ENCODE results near the gene TAF1B. TPM values are rescaled to one million over a fixed set of nuclear protein-coding genes. Genes with fewer than 3 reads are reported as not detected.

Gene TAF1B
- 27.7 TPM for total RNA-seq
- polyA plus RNA-seq (ENCODE audit: insufficient read depth, low read depth, low replicate concordance), result 8.8 TPM
- long read RNA-seq, donor 1, partial matches to known transcripts, result 0 of 1 reads
- long read RNA-seq, donor 1, other reads (novel, unspliced or antisense), result 0 of 1 reads
- long read RNA-seq, donor 2, result 0 reads
- long read RNA-seq, donor 3, partial matches to known transcripts, result 0 of 1 reads
- long read RNA-seq, donor 3, other reads (novel, unspliced or antisense), result 0 of 1 reads
- long read RNA-seq, donor 4, result 0 reads
- long read RNA-seq, donor 5, result 0 reads
- long read RNA-seq, donor 6, partial matches to known transcripts, result 0 of 2 reads
- long read RNA-seq, donor 6, other reads (novel, unspliced or antisense), result 0 of 2 reads
- long read RNA-seq, donor 7, transcript TAF1B-201 (15 exons, 2,387 nt), result major isoform, 12 of 21 reads
- long read RNA-seq, donor 7, partial matches to known transcripts, result 3 of 21 reads
- long read RNA-seq, donor 7, other reads (novel, unspliced or antisense), result 5 of 21 reads
- long read RNA-seq, donor 8, partial matches to known transcripts, result 0 of 1 reads
- long read RNA-seq, donor 8, other reads (novel, unspliced or antisense), result 0 of 1 reads
- long read RNA-seq, donor 9, partial matches to known transcripts, result 0 of 1 reads
- long read RNA-seq, donor 9, other reads (novel, unspliced or antisense), result 0 of 1 reads
- long read RNA-seq, donor 10, transcript TAF1B-201 (15 exons, 2,387 nt), result major isoform, 5 of 7 reads
- long read RNA-seq, donor 10, partial matches to known transcripts, result 0 of 7 reads
- long read RNA-seq, donor 10, other reads (novel, unspliced or antisense), result 0 of 7 reads

DNA sequence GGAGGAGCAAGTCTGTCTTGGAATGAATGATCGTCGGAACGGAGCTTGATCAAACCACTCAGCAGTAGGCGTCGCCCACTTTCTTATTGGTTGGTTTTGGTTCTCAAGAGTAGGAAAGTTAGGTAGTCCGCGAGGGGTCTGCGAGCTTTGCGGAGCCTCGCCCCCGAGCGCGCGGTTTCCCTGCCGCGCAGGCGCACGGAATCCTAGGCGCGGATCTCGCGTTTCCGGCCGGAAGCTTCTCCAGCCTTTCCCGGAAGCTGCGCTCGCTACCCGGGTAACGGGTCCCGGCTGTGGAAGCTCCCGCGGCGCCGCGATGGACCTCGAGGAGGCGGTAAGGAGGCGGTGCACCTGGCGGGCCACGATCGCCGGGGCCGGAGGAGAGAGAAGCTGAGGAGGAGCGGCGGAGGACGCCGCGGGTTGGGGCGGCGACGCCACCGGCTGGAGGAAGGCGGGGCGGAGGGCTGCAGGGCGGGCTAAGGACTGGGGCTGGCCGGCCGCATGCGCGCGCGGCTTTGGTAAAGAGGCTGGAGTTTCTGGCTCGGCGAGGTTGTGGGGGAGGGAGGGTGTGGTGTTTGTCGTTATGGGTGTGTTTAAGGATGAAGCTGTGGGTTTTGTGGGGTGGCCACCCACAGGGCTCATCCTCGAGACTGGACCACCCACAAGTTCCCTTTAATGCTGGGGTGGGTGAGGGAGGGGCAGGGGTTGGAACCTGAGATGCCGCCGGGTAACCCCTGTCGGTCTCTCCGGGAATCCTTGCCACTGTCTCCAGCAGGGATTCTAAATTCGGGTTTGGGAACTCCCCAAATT lies at the start of gene TAF1B:
Gene TAF1B, plus strand, starts transcription at position 246 of the 807 bp plus-strand sequence. Its CDS starts 68 bp downstream, at position 314.
- Histone ChIP-seq H3K36me3 (ENCODE audit: control insufficient read depth in 2 of 3, insufficient read depth in 3 of 3, low read length in 3 of 3) (peaks cover 2 to 7% (median 3%) of the 10 kb centered on the region in 3 donors), H3K9me3 (ENCODE audit: control insufficient read depth in 2 of 3, insufficient read depth in 1 of 3, low read length in 3 of 3) (no peaks in the 10 kb centered on the region), H3K27me3 (ENCODE audit: control insufficient read depth, insufficient read depth, low read length) (no peaks in the 10 kb centered on the region), H3K4me1 (ENCODE audit: control insufficient read depth in 2 of 3, insufficient read depth in 2 of 3, low read depth in 1 of 3, low read length in 3 of 3) (peaks cover 3 to 11% (median 7%) of the 10 kb centered on the region in 3 donors), H3K4me3 (ENCODE audit: low read length in 3 of 3) (peak within 1 kb of the TSS; percentile 72 to 95 (median 85)), H3K9ac (ENCODE audit: low read length in 3 of 3) (peak within 1 kb of the TSS; percentile 65 to 92 (median 82)), H3K27ac (ENCODE audit: low read depth in 2 of 2, low read length in 2 of 2) (peak within 1 kb of the TSS; percentile 87 to 91)
- intact Hi-C loops (cut with DNase I), result no loop called here
- DNase-seq (peak; percentile 94 to 98 (median 96)), FAIRE-seq (no peak)
- TF ChIP-seq, protein P1, sequence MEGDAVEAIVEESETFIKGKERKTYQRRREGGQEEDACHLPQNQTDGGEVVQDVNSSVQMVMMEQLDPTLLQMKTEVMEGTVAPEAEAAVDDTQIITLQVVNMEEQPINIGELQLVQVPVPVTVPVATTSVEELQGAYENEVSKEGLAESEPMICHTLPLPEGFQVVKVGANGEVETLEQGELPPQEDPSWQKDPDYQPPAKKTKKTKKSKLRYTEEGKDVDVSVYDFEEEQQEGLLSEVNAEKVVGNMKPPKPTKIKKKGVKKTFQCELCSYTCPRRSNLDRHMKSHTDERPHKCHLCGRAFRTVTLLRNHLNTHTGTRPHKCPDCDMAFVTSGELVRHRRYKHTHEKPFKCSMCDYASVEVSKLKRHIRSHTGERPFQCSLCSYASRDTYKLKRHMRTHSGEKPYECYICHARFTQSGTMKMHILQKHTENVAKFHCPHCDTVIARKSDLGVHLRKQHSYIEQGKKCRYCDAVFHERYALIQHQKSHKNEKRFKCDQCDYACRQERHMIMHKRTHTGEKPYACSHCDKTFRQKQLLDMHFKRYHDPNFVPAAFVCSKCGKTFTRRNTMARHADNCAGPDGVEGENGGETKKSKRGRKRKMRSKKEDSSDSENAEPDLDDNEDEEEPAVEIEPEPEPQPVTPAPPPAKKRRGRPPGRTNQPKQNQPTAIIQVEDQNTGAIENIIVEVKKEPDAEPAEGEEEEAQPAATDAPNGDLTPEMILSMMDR (IDR thresholded peaks at IDR 0.05; ENCODE audit: borderline replicate concordance, extremely low read depth, insufficient read depth), result no peak

DNA sequence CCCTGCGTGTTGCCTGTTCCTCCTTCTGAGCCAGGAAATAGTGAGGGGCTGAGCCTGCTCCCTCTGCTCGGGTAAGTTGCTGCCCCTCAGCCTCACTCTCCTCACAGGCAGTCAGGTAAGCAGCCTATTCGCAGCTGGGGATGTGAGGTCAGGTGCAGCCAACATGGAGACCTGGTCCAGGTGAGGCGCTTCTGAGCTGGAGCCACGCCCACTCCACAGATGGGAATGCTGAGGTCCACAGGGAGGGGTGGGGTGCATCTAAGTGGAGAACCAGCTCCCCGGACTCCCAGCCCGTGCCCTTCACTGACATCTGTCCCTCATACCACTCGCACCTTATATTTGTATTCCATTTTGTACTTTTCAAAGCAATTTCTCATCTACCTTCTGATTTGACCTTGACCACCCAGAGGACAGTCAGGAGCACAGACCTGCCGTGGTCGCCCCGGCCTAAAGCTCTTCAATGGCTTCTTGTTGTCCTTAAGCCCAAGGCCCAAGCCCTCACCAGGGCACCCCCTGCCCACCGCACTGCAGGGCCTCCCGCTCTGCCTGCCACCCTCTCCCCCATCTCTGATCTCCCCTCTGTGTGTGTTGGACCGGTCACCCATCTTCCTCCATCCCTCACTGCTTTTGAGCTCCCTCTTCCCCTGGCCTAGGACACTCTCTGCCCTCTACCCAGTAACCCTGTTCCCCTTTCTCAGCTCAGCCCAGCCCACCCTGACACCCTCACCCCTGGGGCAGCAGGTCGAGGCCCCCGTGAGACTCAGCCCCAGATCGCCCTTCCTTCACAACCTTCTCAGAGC lies 49.2 kb upstream of the TAF1B start:
- Histone ChIP-seq H3K4me1 (ENCODE audit: control insufficient read depth in 2 of 3, insufficient read depth in 2 of 3, low read depth in 1 of 3, low read length in 3 of 3) (peaks cover 0 to 6% (median 5%) of the 10 kb centered on the region in 3 donors), H3K9me3 (ENCODE audit: control insufficient read depth in 2 of 3, insufficient read depth in 1 of 3, low read length in 3 of 3) (no peaks in the 10 kb centered on the region), H3K27ac (ENCODE audit: low read depth in 2 of 2, low read length in 2 of 2) (no peak overlapping the region), H3K9ac (ENCODE audit: low read length in 3 of 3) (no peak overlapping the region), H3K4me3 (ENCODE audit: low read length in 3 of 3) (no peak overlapping the region), H3K36me3 (ENCODE audit: control insufficient read depth in 2 of 3, insufficient read depth in 3 of 3, low read length in 3 of 3) (no peaks in the 10 kb centered on the region), H3K27me3 (ENCODE audit: control insufficient read depth, insufficient read depth, low read length) (no peaks in the 10 kb centered on the region)
- FAIRE-seq (no peak), DNase-seq (peak in 1 of 5 donors; percentile 64)
- intact Hi-C loops (cut with DNase I), result no loop called here
- TF ChIP-seq, protein P1 (IDR thresholded peaks at IDR 0.05; ENCODE audit: borderline replicate concordance, extremely low read depth, insufficient read depth), result no peak

DNA sequence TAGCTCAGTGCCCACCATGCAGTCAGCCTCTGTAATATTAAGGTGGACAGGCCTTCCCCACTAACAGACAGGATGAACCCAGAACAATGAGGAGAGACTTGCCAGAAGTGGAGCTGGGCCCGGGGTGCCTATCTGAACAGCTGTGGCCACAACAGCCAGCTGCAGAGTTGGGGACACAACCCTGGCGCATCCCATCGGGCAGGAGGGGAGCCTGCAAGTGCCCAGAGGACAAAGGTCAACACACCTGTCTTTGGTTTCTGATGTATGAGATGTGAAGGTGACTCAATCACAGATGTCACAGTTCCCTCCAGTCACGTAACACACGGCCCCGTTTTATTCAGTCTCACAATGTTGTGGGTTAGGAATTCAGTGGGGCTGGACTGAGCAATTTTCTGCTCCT lies 48.2 kb upstream of the TAF1B start:
- Histone ChIP-seq H3K4me1 (ENCODE audit: control insufficient read depth in 2 of 3, insufficient read depth in 2 of 3, low read depth in 1 of 3, low read length in 3 of 3) (peaks cover 0 to 10% (median 5%) of the 10 kb centered on the region in 3 donors), H3K4me3 (ENCODE audit: low read length in 3 of 3) (no peak overlapping the region), H3K9me3 (ENCODE audit: control insufficient read depth in 2 of 3, insufficient read depth in 1 of 3, low read length in 3 of 3) (no peaks in the 10 kb centered on the region), H3K27me3 (ENCODE audit: control insufficient read depth, insufficient read depth, low read length) (no peaks in the 10 kb centered on the region), H3K36me3 (ENCODE audit: control insufficient read depth in 2 of 3, insufficient read depth in 3 of 3, low read length in 3 of 3) (no peaks in the 10 kb centered on the region), H3K27ac (ENCODE audit: low read depth in 2 of 2, low read length in 2 of 2) (no peak overlapping the region), H3K9ac (ENCODE audit: low read length in 3 of 3) (no peak overlapping the region)
- FAIRE-seq, result no peak
- peak in 1 of 5 donors; percentile 55 for DNase-seq
- intact Hi-C loops (cut with DNase I), result no loop called here
- TF ChIP-seq, protein P1 (IDR thresholded peaks at IDR 0.05; ENCODE audit: borderline replicate concordance, extremely low read depth, insufficient read depth), result no peak

Data from kidney (tissue), 22 donors.